AG09319 (cell line): ENCODE results near the gene KRT6B.
A peak's percentile ranks its signal among the peaks of the same experiment; 100 is the strongest.
"Not testable (repeated sequence)": the region's sequence is repeated elsewhere in the genome, so short reads cannot be mapped to it uniquely, and the experiment has no call there.

Source experiments
- DNase-seq: peaks from one replicate; pipeline ENCODE4 v3.0.0-alpha.2; 2010; ENCODE audit warnings: low read depth; ENCODE audit errors: extremely low read depth
- TF ChIP-seq, protein P1 (sequence below): IDR thresholded peaks from 2 replicates; pipeline ENCODE4 v1.5.1; 2011; ENCODE audit warnings: low read depth, mild to moderate bottlenecking, inconsistent platforms, low read length, moderate library complexity

Gene KRT6B

DNA sequence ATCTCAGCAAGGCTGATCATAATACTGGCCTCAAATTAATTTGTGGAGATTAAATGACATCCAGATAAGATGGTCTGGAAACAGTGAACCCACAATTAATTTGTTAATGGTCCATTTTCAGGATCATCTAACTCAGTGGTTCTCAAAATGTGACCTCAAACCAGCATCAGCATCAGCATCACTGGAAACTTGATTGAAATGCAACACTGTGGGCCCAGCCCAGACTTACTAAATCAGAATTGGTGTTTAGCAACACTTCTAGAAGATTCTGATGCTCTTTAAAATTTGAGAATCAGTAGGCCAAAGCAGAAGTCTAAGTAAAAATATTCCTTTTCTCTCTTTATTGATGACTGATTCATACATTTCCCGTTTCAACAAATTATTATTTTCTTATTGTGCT lies 35.2 kb downstream of the KRT6B start:
- TF ChIP-seq, protein P1, sequence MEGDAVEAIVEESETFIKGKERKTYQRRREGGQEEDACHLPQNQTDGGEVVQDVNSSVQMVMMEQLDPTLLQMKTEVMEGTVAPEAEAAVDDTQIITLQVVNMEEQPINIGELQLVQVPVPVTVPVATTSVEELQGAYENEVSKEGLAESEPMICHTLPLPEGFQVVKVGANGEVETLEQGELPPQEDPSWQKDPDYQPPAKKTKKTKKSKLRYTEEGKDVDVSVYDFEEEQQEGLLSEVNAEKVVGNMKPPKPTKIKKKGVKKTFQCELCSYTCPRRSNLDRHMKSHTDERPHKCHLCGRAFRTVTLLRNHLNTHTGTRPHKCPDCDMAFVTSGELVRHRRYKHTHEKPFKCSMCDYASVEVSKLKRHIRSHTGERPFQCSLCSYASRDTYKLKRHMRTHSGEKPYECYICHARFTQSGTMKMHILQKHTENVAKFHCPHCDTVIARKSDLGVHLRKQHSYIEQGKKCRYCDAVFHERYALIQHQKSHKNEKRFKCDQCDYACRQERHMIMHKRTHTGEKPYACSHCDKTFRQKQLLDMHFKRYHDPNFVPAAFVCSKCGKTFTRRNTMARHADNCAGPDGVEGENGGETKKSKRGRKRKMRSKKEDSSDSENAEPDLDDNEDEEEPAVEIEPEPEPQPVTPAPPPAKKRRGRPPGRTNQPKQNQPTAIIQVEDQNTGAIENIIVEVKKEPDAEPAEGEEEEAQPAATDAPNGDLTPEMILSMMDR: no peak

DNA sequence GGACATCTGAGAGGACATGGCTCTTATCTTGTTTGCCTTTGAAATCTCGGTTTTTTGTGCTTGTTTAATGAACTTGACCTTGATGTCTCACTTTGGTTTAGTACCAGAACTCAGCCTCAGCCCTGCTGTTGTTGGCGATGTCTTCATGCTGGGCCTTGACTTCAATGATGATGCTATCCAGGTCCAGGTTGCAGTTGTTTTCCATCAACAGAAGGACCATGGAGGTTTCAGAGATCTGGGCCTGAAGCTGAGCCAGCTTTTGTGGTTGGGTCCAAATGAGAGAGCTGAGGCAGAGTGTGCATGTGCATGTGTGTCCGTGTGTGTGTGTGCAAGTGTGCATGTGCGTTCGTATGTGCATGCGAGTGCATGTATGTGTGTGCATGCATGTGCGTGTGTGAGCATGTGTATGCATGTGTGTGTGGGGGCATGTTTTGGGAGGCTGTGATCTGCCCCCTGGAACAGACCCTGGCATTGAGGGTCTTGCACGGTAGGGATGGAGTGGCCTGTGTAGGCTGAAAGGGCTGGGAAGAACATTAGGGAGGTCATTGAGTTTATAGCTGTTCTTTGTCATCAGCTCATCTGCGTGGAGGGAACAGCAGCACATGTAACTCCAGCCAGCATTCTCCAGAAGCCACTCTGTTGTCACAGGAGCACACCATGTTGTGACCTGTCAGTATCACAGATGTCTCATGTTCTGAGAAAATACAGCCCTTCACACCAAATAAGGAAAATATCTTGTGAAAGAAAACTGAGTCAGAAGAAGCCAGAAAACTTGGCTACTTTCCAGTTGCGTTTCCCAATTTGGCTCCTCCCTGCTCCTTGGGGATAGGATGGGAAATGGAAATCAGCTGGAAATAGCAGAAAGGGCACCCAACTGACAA lies 35.8 kb downstream of the KRT6B start:
- DNase-seq: peak; percentile 16
- TF ChIP-seq, protein P1: no peak

More for the DNA sequence above, 35.2 kb downstream of the KRT6B start:
- DNase-seq: no peak

GRCh38 chr12:52414936-52415335 lies 37.0 kb downstream of the KRT6B start:
- TF ChIP-seq, protein P1: no peak
- no peak for DNase-seq

DNA sequence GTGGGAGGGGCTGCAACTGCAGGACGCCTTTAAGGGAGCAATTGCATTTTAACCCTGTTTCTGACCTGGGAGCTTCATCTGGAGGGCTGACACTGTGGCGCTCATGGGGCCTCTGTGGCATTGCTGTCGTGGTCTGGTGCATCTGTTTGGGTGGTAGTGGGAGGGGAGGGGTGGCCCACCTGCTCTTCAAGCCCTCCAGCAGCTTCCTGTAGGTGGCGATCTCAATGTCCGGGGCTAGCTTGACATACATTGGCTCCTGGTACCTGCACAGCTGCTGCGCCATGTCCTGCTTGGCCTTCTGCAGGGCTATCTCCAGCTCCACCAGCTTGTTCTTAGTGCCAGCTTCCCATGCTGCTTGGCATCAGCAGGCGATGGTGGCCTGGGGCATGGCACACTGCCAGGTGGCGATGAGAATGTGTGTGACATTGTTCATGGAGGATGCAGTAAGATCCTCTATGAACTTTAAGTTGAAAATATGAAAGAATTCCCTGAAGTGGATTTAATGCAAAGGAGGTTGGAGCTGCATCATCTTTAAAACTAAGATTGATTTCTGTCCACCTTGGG lies 38.1 kb downstream of the KRT6B start:
- no peak for DNase-seq
- TF ChIP-seq, protein P1: no peak

- TF ChIP-seq, protein P1: no peak
Observed at GRCh38 chr12:52413202-52413601, 38.7 kb downstream of the KRT6B start.

GRCh38 chr12:52411815-52412214 lies 40.1 kb downstream of the KRT6B start:
- DNase-seq: no peak
- TF ChIP-seq, protein P1: no peak

More at GRCh38 chr12:52413202-52413601, 38.7 kb downstream of the KRT6B start:
- DNase-seq: no peak

- not testable (repeated sequence) for DNase-seq
Observed at GRCh38 chr12:52410589-52411248, 41.2 kb downstream of the KRT6B start.
